Right kidney (tissue), 1 donor: ENCODE results near the gene SKA2.
"Not testable (repeated sequence)": the region's sequence is repeated elsewhere in the genome, so short reads cannot be mapped to it uniquely, and the experiment has no call there.

Source experiments
- DNase-seq: peaks from one replicate; pipeline ENCODE4 v3.0.0-alpha.2; 2016

SKA2 gene

DNA sequence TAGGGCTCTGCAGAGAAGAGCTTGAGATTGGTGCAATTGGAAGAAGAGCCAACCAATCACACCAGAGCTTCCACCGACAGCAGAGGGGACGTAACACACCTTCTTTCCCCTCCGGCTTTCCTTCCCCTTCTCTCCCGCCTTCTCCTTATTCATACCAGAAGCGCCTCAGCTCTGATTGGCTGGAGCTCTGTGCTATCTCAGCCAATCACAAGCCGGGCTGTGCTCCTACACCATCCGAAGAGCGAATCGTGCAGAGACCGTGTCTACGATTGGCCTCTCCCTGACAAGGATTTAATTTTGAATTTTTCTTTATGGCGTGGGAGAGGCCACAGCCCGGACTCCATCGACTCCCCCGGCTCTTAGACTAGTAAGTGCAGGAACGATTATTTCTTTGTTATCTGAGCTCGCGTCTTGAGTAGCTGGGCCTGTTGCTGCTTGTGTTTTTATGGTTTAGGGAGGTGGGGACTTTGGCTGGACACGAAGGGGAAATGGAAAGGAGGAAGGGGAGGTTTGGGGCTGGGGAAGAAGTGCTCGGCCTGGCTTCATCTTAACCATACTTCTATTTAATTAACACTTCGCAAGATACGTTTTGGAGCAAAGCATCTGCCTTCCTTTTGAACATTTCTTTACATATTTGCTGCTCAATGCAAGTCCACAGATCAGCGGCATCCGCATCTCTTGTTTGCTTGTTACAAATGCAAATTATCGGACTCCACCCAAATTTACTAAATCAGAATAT, 622 bp upstream of the SKA2 start, which contains the start of gene PRR11:
Gene PRR11 (plus strand): TSS at position 308 of the 739 bp plus-strand sequence. CDS start 14,007 bp downstream, outside the sequence.
- DNase-seq: no peak

DNA sequence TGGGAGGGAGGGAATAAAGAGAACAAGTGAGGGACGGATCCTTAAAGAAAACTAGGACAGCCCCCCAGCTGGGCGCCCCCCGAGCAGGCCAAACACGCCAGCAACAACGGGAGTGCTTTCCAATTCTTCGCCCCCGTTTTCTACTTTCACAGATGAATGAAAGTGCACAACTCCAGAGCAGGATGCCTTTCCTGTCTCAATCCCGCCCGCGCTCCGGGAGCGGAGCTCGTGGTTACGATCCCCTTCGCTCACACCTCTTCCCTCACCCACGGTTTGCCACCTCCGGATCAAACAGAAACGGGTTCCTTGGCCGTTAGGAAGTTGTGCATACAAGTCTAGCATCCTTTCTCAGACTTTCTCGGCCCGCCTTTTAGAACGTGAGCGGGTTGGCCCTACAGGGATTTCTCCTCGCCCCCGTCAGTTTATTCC, 680 bp downstream of the SKA2 start:
- DNase-seq: peak; percentile 85

DNA sequence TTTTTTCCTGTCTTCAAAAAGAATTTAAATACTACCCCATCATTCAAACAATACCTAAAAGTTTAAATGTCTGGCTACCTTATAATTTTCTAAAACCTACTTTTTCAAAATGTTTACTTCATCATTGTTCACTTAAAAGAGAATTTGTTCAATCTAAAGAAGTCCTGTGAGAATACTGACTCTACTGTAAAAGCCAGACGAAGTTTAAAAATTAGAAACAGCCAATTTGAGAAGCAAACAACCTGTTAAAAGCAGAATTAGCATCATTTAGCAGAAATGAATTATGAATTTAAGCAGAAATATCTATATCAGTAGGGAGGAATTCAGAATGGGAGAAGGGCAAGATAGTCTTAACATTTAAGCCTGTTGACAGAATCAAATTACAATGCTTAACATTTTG, 2.1 kb downstream of the SKA2 start:
- no peak for DNase-seq

DNA sequence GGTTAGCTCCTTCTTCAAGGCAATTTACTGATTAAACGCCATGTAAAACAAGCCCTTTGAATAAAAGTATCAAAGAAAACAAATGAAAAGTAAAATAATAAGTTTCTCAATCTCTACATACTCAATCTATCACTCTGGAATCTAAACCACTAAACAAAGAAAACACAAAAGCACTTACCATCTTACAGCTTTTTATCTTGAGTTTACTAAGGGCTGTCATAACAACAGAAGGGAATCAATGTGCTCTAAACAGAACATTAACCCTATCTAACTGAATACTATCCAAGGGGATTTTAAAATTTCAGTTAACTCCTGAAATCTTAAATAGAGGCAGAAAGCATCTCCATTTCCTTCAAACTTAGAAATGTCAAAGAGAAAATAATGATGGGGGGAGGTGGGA, 3.4 kb downstream of the SKA2 start:
- no peak for DNase-seq

DNA sequence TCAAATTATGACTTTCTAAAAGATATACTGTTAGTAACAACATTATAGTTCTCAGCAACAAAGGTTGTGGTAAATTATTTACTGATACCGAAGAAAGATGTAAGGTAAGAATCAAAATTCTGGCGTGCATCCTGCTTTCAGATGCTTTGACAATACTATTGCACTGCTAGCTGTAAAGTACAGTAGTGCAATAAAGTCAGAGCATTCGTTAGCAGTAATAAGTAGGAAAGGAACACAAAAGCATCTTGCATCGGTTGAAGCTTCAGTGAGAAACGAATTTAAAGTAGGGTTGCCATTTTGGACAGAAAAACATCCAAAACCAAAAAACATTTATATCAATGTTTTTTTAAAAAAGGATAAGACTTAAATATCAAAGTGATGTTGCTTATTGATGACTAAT, 4.0 kb downstream of the SKA2 start:
- no peak for DNase-seq

DNA sequence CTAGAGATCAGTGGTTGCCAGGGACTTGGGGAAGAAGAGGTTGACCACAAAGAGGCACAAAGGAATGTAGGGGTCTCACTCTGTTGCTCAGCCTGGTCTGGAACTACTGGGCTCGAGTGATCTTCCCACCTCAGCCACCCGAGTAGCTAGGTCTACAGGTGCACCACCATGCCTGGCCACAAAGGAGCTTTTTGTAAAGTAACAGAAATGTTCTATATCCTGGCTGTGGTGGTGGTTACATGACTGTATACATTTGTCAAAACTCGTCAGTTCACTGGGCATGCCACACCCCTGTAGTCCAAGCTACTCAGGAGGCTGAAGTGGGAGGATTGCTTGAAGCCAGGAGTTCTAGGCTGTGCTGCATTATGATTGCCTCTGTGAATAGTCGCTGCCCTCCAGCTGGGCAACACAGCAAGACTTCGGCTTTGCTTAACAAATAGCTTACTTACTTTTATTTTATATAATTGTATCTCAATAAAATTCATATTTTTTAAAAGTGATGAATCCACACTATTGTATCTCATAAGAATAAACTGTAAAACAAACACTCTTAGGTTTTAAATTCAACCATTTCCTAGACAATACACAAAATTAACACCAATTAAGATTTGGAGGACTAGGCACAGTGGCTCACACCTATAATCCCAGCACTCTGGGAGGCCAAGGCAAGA, 5.0 kb downstream of the SKA2 start:
- no peak for DNase-seq

DNA sequence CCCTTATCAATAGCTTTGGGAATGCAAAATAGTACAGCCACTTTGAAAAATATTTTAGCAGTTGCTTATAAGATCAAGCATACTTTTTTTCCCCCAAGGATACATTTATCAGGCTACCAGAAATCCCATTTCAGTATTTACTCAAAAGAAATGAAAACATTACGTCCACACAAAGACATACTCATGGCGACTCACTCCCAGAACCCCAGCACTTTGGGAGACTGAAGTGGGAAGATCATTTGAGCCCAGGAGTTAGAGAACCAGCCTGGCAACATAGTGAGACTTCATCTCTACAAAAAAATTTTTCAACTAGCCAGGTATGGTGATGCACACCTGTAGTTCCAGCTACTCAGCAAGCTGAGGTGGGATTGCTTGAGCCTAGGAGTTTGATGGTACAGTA, 5.9 kb downstream of the SKA2 start:
- DNase-seq: no peak

DNA sequence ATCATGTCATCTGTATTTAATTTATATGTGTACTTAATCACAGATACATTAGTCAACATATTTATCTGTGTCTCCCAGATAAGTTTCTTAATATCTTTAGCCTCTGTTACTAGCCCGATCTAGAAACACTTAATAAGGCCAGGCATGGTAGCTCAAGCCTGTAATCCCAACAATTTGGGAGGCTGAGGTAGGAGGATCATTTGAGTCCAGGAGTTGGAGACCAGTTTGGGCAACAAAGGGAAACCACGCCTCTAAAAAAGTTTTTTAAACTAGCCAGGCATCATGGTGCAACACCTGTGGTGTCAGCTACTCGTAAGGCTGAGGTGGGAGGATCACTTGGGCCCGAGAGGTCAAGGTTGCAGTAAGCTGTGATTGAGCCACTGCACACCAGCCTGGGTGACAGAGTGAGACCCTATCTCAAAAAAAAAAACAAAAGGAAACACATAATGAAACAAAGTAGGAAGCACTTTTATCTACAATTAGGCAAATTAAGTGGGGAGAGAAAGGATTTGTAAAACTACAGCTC, 9.4 kb downstream of the SKA2 start:
- no peak for DNase-seq

DNA sequence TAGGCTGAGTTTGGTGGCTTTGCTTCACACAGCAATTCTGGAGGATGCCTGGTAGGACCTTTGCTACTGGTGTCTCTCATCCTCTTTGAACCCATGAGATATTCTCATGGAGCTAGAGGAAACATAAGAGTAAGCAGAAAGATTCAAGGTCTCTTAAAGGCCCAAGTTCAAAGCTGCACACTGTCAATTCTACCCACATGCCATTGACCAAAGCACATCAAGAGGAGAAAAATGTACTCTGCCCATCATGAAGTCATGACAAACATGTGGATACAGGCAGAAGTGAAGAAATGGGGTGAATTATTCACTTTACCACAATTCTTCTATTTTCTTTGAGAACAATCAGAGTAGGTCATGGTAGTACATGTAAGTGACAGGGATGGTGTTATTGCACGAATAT, 13.1 kb downstream of the SKA2 start:
- DNase-seq: no peak

DNA sequence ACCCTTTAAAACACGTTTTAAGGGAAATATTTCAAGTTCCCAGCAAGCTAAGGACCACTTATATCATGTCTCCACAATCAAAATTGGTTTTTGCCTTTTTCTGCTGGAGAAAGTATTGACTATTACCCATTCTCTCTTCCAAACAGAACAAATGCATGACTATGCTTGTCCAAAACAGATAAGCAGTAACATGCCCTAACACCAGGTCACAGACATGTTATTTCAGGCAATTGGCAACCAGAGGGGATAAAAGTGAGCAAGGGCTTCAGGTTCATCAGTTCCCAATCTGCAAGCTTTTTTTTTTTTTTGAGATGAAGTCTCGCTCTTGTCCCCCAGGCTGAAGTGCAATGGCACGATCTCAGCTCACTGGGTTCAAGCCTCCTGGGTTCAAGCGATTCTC, 15.0 kb downstream of the SKA2 start:
- DNase-seq: no peak

DNA sequence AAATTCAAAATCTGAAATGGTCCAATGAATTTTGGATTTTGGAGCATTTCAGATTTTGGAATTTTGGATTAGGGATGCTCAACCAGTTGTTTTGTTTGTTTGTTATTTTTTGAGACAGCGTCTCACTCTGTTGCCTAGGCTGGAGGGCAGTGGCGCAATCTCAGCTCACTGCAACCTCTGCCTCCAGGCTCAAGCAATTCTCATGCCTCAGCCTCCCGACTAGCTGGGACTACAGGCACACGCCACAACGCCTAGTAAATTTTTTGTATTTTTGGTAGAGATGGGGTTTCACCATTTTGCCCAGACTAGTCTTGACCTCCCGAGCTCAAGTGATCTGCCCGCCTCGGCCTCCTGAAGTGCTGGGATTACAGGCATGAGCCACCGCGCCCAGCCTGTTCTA, 16.6 kb downstream of the SKA2 start:
- DNase-seq: not testable (repeated sequence)

DNA sequence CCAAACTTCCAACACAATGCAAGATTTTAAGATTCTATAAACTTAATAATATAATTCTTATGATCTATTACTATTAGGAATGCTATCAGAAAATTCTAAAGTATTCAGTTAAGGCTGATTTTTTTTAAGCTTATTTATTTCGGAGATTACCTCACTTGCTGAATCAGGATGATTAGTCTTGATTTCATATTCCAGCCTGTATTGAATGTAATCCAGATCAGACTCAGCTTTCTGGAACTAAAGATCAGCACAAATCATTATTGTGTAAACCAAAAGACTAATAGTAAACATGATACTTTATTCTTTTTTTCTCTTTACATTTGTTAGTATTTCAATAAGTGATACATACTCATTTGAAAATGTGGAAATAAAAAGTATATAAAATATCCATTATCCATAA, 23.9 kb downstream of the SKA2 start:
- DNase-seq: no peak

DNA sequence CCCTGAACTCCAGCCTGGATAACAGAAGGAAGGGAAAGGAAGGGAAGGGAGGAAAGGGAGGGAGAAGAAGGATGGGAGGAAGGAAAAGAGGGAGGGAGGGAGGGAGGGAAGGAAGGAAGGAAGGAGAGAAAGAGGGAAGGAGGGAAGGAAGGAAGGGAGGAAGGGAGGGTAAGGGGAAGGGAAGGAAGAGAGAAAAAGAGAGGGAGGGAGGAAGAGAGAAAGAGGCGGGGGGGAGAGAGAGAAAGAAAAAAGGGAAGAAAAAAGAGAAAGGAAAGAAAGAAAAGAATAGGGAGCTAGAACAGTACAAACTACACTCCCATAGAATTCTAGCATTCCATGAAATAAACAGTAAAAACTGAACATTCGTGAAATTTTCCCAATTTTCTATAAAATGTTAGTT, 25.2 kb downstream of the SKA2 start:
- no peak for DNase-seq

DNA sequence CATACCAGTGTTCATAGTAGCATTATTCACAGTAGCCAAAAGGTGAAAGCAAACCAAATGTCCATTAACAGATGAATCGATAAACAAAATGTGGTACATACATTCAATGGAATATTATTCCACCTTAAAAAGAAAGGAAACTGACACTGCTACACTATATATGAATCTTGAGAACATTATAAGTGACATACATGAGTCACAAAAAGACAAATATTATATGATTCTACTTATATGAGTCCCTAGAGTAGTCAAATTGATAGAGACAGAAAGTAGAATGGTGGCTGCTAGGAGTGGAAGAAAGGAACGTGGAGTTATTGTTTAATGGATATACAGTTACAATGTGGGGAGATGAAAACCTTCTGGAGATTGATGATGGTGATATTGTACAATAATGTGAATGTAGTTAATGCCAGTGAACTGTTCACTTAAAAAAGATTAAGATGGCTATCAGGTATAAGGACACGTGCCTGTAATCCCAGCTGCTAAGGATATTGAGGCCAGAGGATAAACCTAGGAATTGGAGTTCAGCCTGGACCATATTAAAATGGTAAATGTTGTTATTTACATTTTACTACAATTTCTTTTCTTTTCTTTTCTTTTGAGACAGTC, 28.1 kb downstream of the SKA2 start:
- DNase-seq: no peak

DNA sequence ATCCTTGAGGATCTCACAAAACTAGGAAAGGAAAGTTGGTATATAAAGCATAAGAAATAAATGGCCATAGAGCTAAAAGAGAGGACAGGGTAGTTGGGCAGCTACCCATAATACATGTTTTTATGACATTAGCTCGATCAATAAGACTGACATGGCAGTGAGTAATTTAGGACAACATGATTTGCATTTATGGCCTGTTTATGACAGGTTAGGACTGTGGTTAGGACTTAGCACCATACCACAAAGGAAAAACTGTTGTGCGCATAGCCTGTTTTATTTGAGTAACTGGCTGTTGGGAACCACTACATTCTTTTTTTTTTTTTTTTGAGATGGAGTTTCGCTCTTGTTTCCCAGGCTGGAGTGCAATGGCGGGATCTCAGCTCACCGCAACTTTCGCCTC, 30.3 kb downstream of the SKA2 start:
- DNase-seq: no peak

DNA sequence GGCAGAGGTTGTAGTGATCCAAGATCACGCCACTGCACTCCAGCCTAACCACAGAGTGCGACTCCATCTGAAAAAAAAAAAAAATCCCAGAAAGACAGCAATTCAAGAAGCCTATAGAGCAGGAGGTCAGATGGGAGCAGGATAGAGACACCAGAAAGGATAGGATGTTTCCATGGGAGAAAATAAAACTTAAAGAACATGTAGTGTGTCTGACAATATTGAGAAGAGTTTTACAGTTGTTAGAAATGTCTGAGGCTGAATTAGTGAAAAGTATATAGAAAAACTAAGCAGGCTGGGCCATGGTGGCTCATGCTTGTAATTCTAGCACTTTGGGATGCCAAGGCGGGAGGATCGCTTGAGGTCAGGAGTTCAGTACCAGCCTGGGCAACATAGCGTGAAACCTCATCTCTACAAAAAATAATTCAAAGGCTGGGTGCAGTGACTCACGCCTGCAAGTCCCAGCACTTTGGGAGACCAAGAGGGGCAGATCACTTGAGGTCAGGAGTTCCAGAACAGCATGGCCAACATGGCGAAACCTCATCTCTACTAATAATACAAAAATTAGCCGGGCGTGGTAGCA, 33.0 kb downstream of the SKA2 start:
- DNase-seq: no peak

DNA sequence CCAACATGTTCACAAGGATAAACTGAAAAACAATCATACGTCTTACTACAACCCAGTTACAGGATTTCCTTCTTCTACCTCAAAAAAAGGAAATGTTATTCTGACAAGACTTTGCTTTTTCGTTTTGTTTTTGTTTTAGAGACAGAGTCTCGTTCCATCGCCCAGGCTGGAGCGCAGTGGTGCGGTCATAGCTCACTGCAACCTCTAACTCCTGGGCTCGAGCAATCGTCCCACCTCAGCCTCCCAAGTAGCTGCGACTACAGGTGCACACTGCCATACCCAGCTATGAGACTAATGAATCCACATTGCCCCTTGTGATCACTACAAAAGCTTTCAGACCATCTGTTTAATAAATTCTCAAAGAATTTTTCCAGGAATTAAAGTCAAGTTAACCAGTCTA, 39.5 kb downstream of the SKA2 start:
- no peak for DNase-seq

DNA sequence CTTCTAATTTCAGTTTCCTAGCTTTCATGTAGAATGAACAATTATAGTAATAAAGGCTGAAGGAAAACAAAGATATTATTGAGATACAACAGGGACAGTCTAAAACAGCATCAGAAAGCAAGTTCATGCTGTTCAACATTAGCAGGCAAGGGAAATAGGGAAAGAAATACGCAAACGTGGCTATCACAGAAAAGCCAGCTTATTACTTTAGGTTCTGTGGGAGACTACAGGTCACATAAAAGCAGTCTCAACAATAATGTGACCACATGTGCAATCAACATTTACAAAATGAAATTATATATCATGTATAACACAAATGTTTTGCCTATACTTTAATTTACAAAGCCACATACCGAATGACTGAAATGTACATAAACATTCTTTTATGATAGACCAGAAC, 43.4 kb downstream of the SKA2 start:
- no peak for DNase-seq

DNA sequence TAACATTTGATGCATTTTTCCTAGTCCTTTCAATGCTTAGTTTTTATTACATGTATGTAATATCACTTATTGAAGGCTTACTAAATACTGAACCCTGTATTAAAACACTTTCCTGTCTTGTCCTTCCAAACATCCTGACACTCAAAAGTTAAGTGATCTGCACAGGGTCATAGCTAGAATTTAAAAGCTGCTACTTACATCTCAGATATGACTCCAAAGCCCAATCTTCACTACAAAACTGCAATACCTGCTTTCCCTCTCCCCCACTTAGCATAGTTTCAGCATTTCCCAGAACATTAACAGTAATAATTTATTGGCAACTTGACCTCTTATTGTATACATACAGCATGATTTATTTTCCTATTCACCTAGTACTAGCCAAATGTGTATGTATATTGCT, 44.0 kb downstream of the SKA2 start:
- DNase-seq: no peak

DNA sequence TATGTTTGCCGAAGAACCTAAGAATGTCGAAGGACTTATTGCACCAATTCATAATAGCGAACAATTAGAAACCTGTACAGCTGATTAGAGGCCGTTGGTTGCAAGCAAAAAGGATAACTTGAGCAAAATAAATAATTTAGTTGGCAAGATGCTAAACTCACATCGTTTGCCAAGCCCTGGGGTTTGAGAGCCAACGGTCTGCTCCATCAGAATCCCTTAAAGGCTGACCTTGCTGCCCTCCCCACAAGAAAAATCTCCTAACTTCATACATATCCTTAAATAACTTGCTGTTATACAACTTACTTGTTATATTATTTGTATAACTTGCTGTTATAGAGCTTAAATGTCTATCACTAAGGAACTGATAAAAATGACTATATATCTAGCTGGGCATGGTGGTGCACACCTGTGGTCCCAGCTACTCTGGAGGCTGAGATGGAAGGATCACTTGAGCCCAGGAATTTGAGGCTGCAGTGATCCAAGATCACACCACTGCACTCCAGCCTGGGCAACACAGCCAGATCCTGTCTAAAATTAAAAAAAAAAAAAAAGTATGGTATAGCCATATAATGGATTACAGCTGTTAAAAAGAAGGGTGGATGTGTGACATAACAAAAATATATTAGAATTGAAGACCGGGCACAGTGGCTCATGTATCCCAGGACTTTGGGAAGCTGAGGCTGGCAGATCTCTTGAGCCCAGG, 46.4 kb downstream of the SKA2 start:
- DNase-seq: no peak

DNA sequence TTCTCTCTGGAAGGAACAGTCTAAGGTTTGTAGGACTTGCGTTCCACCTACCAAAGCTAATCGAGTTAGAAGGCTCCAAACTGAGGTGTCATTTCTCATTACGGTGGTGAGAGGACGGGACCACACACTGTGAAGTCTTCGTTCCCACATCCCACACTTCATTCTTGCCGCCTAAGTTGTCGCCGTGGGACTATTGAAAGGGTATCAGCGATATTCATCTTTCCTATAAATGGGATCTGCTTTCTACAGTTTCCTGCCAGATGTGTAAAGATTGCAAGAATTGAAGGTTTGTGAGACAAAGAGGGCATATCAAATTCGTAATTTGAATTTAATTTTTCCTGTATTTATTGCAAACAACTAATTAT, 47.7 kb downstream of the SKA2 start:
- DNase-seq: no peak

DNA sequence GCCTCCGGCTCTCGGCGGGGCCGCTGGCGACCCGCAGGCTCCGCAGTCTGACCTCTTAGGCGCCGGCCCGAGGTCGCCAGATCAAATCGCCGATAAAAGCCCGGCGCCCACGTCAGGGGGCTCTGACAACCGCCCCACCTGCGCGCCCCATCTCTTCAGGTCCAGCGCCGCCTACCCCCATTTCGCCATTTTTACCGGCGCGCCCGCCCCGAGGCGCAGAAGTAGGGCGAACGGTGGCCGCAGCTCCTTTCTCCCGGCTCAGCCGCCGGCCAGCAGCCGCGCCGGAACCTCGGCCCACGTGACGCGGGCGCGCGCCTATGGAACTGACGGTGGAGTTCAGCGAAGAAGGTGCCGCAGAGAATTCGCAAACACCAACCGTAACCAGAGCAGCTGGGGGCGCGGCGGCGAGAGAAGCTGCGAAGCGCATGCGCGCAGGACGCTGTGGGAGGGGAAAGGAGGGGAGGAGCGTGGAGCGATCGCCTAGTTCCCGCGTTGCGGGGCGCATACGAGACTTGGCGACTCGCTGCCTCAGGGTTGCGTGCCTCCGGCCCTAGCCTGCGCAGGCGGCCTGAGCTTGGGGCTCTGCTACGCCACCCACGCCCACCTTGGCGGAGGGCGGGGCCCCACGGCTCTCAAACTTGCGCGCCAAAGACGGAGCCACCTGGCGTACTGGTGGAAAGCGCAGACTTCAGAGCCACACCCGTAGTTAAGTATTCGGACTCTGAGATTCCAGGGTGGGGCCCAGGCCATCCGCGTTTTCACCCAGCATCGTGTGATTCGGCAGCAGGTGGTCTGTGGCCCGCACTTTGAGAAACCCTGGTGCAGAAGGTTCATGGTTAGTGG, 48.3 kb downstream of the SKA2 start, which contains the start of gene TRIM37:
Gene TRIM37 (minus strand): TSS at position 418 of the 843 bp plus-strand sequence. CDS start 419 bp downstream, outside the sequence.
- peak; percentile 96 for DNase-seq
